K562 (cell line): ENCODE results near the gene CASTOR1. TPM values are rescaled to one million over a fixed set of nuclear protein-coding genes. Genes with fewer than 3 reads are reported as not detected.

ENCODE experiments used
- ATAC-seq: fragments of 200-7000 bp; cut with Tn5 transposase; 3 replicates; pipeline ENCODE4 v1.9.1; 2020; ENCODE audit warnings: moderate library complexity
- BruUV-seq: library from RNA; stranded (reverse); fragments of 400-500 nt; replicated peaks from 2 replicates; lab custom pipeline; 2021; lab: Mats Ljungman, UMichigan
- CTCF ChIA-PET: fragments of 300-600 bp; formaldehyde crosslinking; extraction: SDS; loops from one replicate; lab custom pipeline; 2021; ENCODE audit warnings: low intra/inter-chr PET ratio; lab: Yijun Ruan, JAX
- POLR2A ChIA-PET: fragments of 300-600, 350-650 bp; sonication (Branson Sonifier 250); formaldehyde crosslinking; extraction: SDS; loops from one replicate; lab custom pipeline; 2021; ENCODE audit warnings: antibody characterized with exemption, inconsistent platforms; lab: Yijun Ruan, JAX
- DNase-seq, 4 experiments: peaks; one replicate each; pipeline versions ENCODE4 v3.0.0 to v3.0.0-alpha.2; 2011 to 2018; ENCODE audit warnings: low spot score in 3 of 4, mixed read lengths in 3 of 4; ENCODE audit errors: extremely low read depth in 1 of 4
- FAIRE-seq: peaks from 2 replicates; lab custom pipeline; 2011; peaks lifted over from hg19 to GRCh38; lab: Jason Lieb, UNC
- H2AFZ ChIP-seq: 2 replicates; pipeline ENCODE4 v1.6.0; 2011; ENCODE audit warnings: low read depth, low read length, control low read depth, inconsistent platforms
- H3K27ac ChIP-seq: fragments of 200-600 bp; 3 replicates; pipeline ENCODE4 v1.8.0; 2011; ENCODE audit warnings: low read depth, mild to moderate bottlenecking, control low read depth, inconsistent platforms, low read length, moderate library complexity, mixed read lengths; ENCODE audit errors: extremely low read depth
- H3K27me3 ChIP-seq, 2 experiments: fragments of 300-600 bp in 1 of 2; 2 replicates in 1 of 2; 3 replicates in 1 of 2; pipeline versions ENCODE4 v1.6.0 to v1.8.0; 2011; ENCODE audit warnings: inconsistent platforms in 2 of 2, low read length in 2 of 2, mild to moderate bottlenecking in 1 of 2, mixed read lengths in 1 of 2, moderate library complexity in 1 of 2; ENCODE audit not compliant: control insufficient read depth in 2 of 2, insufficient read depth in 2 of 2
- H3K36me3 ChIP-seq: fragments of 300-600 bp; 3 replicates; pipeline ENCODE4 v1.8.0; 2011; ENCODE audit warnings: mild to moderate bottlenecking, low read length, inconsistent platforms; ENCODE audit not compliant: control insufficient read depth, insufficient read depth
- H3K4me1 ChIP-seq, 2 experiments: fragments of 200-600 bp in 1 of 2; replicated peaks in 1 of 2; 2 replicates in 1 of 2; 3 replicates in 1 of 2; pipeline versions ENCODE4 v1.5.1 to v1.8.0; 2011; ENCODE audit warnings: inconsistent platforms in 2 of 2, low read length in 2 of 2, mild to moderate bottlenecking in 1 of 2, mixed read lengths in 1 of 2, moderate library complexity in 1 of 2; ENCODE audit not compliant: control insufficient read depth in 2 of 2, insufficient read depth in 2 of 2
- H3K4me2 ChIP-seq: 2 replicates; pipeline ENCODE4 v1.6.1; 2011; ENCODE audit warnings: low read length, control low read depth, inconsistent platforms, mixed read lengths; ENCODE audit not compliant: insufficient read depth
- H3K4me3 ChIP-seq: fragments of 200-600 bp; sonication (generic), shearing (Covaris generic); 2 replicates; pipeline ENCODE4 v1.5.1; 2016; ENCODE audit warnings: control low read depth, inconsistent platforms
- H3K79me2 ChIP-seq: fragments of 200-600 bp; 3 replicates; pipeline ENCODE4 v1.8.0; 2011; ENCODE audit warnings: low read length, inconsistent platforms; ENCODE audit not compliant: control insufficient read depth, insufficient read depth
- H3K9ac ChIP-seq, 2 experiments: 2 replicates each; pipeline versions ENCODE4 v1.6.0 to v1.6.1; 2011; ENCODE audit warnings: low read depth in 2 of 2, low read length in 2 of 2, control low read depth in 1 of 2, inconsistent platforms in 1 of 2, mild to moderate bottlenecking in 1 of 2, mixed read lengths in 1 of 2; ENCODE audit not compliant: insufficient read depth in 1 of 2
- H3K9me1 ChIP-seq: one replicate; pipeline ENCODE4 v1.6.0; 2011; ENCODE audit warnings: inconsistent platforms, mild to moderate bottlenecking, low read length, moderate library complexity; ENCODE audit not compliant: control insufficient read depth, insufficient read depth
- H3K9me3 ChIP-seq: replicated peaks from 2 replicates; pipeline ENCODE4 v1.5.1; 2011; ENCODE audit warnings: low read depth, low read length, inconsistent platforms; ENCODE audit not compliant: control insufficient read depth, insufficient read depth
- H4K20me1 ChIP-seq: replicated peaks from 2 replicates; pipeline ENCODE4 v1.6.1; 2011; ENCODE audit warnings: low read length, inconsistent platforms, mixed read lengths; ENCODE audit not compliant: control insufficient read depth, insufficient read depth
- CREB3 ChIP-seq: fragments of 450-650 bp; conservative IDR thresholded peaks from 2 replicates; pipeline ENCODE4 v1.6.1; 2016; ENCODE audit warnings: missing genetic modification characterization, low read depth, mild to moderate bottlenecking, missing compliant biosample characterization, moderate library complexity
- CREBBP ChIP-seq: IDR thresholded peaks from one replicate; pipeline ENCODE4 v1.6.1; 2012; ENCODE audit warnings: low read depth, mild to moderate bottlenecking, control low read depth, inconsistent platforms, low read length
- FOXP1 ChIP-seq: sonication (generic); formaldehyde crosslinking; IDR thresholded peaks from 2 replicates; pipeline ENCODE4 v1.8.0; 2022; ENCODE audit warnings: mild to moderate bottlenecking, missing genetic modification reagents
- FOXP4 ChIP-seq: sonication (generic); formaldehyde crosslinking; IDR thresholded peaks from 2 replicates; pipeline ENCODE4 v1.8.0; 2022; ENCODE audit warnings: mild to moderate bottlenecking, missing genetic modification reagents, borderline replicate concordance
- HMG20B ChIP-seq: fragments of 250-450 bp; sonication (Bioruptor Pico); IDR thresholded peaks from 2 replicates; pipeline ENCODE4 v1.5.0; 2021; ENCODE audit warnings: mild to moderate bottlenecking
- HSF4 ChIP-seq: fragments of 250-450 bp; sonication (Bioruptor Pico); IDR thresholded peaks from 2 replicates; pipeline ENCODE4 v2.1.2; 2022; ENCODE audit warnings: mild to moderate bottlenecking, moderate library complexity, borderline replicate concordance
- RBFOX2 ChIP-seq: fragments of 200-400 bp; formaldehyde crosslinking; IDR thresholded peaks from 2 replicates; pipeline ENCODE4 v1.6.1; 2017; ENCODE audit warnings: low read depth, mild to moderate bottlenecking, low read length, moderate library complexity
- SOX6 ChIP-seq: fragments of 450-650 bp; IDR thresholded peaks from 2 replicates; pipeline ENCODE4 v1.6.1; 2014; ENCODE audit warnings: mild to moderate bottlenecking
- XRCC3 ChIP-seq: fragments of 450-650 bp; IDR thresholded peaks from 2 replicates; pipeline ENCODE4 v1.6.1; 2017; ENCODE audit warnings: mild to moderate bottlenecking, moderate library complexity
- XRCC5 ChIP-seq: fragments of 200-400 bp; formaldehyde crosslinking; IDR thresholded peaks from 2 replicates; pipeline ENCODE4 v1.6.1; 2017; ENCODE audit warnings: low read depth, mild to moderate bottlenecking, low read length
- ZBTB43 ChIP-seq: sonication (generic); formaldehyde crosslinking; IDR thresholded peaks from 2 replicates; pipeline ENCODE4 v1.8.0; 2023; ENCODE audit warnings: mild to moderate bottlenecking, missing genetic modification reagents
- ZBTB7A ChIP-seq: IDR thresholded peaks from 2 replicates; pipeline ENCODE4 v1.6.1; 2011; ENCODE audit warnings: low read depth, mild to moderate bottlenecking, low read length, moderate library complexity, borderline replicate concordance; ENCODE audit not compliant: control insufficient read depth
- ZBTB8A ChIP-seq: fragments of 450-650 bp; IDR thresholded peaks from 2 replicates; pipeline ENCODE4 v1.6.1; 2018; ENCODE audit warnings: mild to moderate bottlenecking, moderate library complexity; ENCODE audit not compliant: partially characterized antibody
- ZNF239 ChIP-seq: fragments of 250-450 bp; sonication (Bioruptor Pico); IDR thresholded peaks from 2 replicates; pipeline ENCODE4 v1.4.0; 2020; ENCODE audit warnings: mild to moderate bottlenecking
- ZNF561 ChIP-seq: fragments of 450-650 bp; formaldehyde crosslinking; conservative IDR thresholded peaks from 2 replicates; pipeline ENCODE4 v1.4.0; 2020; ENCODE audit warnings: mild to moderate bottlenecking, moderate library complexity
- ZNF77 ChIP-seq: fragments of 250-450 bp; sonication (Bioruptor Pico); IDR thresholded peaks from 2 replicates; pipeline ENCODE4 v1.5.0; 2020
- WGBS: fragments of 100-300 bp; shearing (Covaris generic); methylation state at CpG from one replicate; pipeline ENCODE4 v1.1.6; 2016; ENCODE audit warnings: low coverage, mixed read lengths; ENCODE audit not compliant: insufficient coverage; ENCODE audit errors: missing lambda C conversion rate; 5-methylcytosine and 5-hydroxymethylcytosine counted together
- in situ Hi-C: fragments of 300-500 bp; cut with MboI; formaldehyde crosslinking; loops from 4 replicates; pipeline ENCODE4 v1.15.0; 2018; ENCODE audit warnings: inconsistent platforms, mixed read lengths
- intact Hi-C: fragments of 100-400 bp; cut with micrococcal nuclease; formaldehyde crosslinking; loops from 2 replicates; pipeline ENCODE4 v1.14.2; 2022
- polyA plus RNA-seq, 8 experiments: library from polyadenylated mRNA; depleted of rRNA in 4 of 8; stranded (reverse) in 5 of 8; unstranded in 3 of 8; fragments of >200 nt; fragmentation: Nextera tagmentation in 2 of 8; fragmentation: Illumina TruSeq in 1 of 8; extraction: Ambion mirVana in 2 of 8; extraction: Trizol in 1 of 8; gene quantifications; 2 replicates each; pipeline versions ENCODE4 v1.2.1 to v1.2.3, GENCODE V29; 2011 to 2014; ENCODE audit warnings: inconsistent platforms in 1 of 8, missing spikeins in 1 of 8
- total RNA-seq, 7 experiments: library from RNA; depleted of rRNA in 6 of 7; stranded (reverse); fragments of >200 nt in 6 of 7; fragmentation: Illumina TruSeq in 2 of 7; extraction: Trizol in 2 of 7; gene quantifications; 2 replicates each; pipeline versions ENCODE4 v1.2.1 to v1.2.3, GENCODE V29; 2011 to 2021; ENCODE audit warnings: low replicate concordance in 1 of 7

The CASTOR1 gene
- total and polyA plus RNA-seq, 9 of the 15 experiments (the other 6 are each of a cell fraction or from before 2014, with no cell fraction given), result 0.35 to 2.6 (median 1.1) TPM

GRCh38 chr22:30293026-30293425 lies 3.7 kb upstream of the CASTOR1 start:
- no peak for FAIRE-seq
- BruUV-seq, result no TSS peak
- intact Hi-C loops (no loop called here), in situ Hi-C loops (no loop called here)
- Histone ChIP-seq H2AFZ (no peak overlapping the region), H3K27me3 (no peaks in the 10 kb centered on the region), H3K9me1 (no peaks in the 10 kb centered on the region), H3K9me3 (no peaks in the 10 kb centered on the region), H3K27ac (no peak overlapping the region), H4K20me1 (peaks cover 6% of the 10 kb centered on the region; the same call in 1 of the 2 replicates), H3K4me1 (peaks cover 17 to 30% of the 10 kb centered on the region in 2 experiments; a peak in 4 of 5 replicates), H3K79me2 (no peaks in the 10 kb centered on the region), H3K9ac (no peak overlapping the region), H3K4me2 (no peak overlapping the region), H3K36me3 (peaks cover 16% of the 10 kb centered on the region; the same call in 1 of the 3 replicates), H3K4me3 (no peak overlapping the region)
- POLR2A ChIA-PET, result interaction anchor here (1.2 kb wide), 1 partner anchor 11 kb away, joined by 3 read pairs; no protein-coding TSS in a partner anchor
- no peak for DNase-seq
- no peak for ATAC-seq
- CTCF ChIA-PET, result no interaction called here
- WGBS, result 94% methylated on average over 5 of the region's 7 CpGs
- TF ChIP-seq ZBTB8A (no peak), HSF4 (CRISPR knock-in tag) (no peak), XRCC3 (no peak), ZNF77 (CRISPR knock-in tag) (no peak), ZNF561 (CRISPR knock-in tag) (no peak), RBFOX2 (no peak), CREB3 (tag) (no peak), FOXP4 (CRISPR knock-in tag) (no peak), ZNF239 (CRISPR knock-in tag) (no peak), SOX6 (no peak), XRCC5 (no peak), ZBTB43 (no peak), ZBTB7A (no peak), FOXP1 (no peak), CREBBP (no peak), HMG20B (no peak)
